Esophagus squamous epithelium (tissue), 4 donors: Measurements from ENCODE around the gene CDC23.
"Not testable (repeated sequence)": the region's sequence is repeated elsewhere in the genome, so short reads cannot be mapped to it uniquely, and the experiment has no call there.

Experiments used
- POLR2A ChIP-seq, 4 donors: fragments of 450-650 bp; IDR thresholded peaks; one replicate each; pipeline ENCODE4 v1.6.1; 2017; ENCODE audit warnings: antibody characterized with exemption in 4 of 4, mild to moderate bottlenecking in 4 of 4, moderate library complexity in 3 of 4
- TF ChIP-seq, protein P1 (sequence below), 6 experiments: fragments of 450-650 bp in 4 of 6; fragments of 200-600 bp in 2 of 6; sonication (generic) in 2 of 6; IDR thresholded peaks; one replicate each; pipeline ENCODE4 v1.5.1; 2016 to 2019; ENCODE audit warnings: antibody characterized with exemption in 6 of 6, mild to moderate bottlenecking in 4 of 6, moderate library complexity in 4 of 6

- TF ChIP-seq, protein P1, sequence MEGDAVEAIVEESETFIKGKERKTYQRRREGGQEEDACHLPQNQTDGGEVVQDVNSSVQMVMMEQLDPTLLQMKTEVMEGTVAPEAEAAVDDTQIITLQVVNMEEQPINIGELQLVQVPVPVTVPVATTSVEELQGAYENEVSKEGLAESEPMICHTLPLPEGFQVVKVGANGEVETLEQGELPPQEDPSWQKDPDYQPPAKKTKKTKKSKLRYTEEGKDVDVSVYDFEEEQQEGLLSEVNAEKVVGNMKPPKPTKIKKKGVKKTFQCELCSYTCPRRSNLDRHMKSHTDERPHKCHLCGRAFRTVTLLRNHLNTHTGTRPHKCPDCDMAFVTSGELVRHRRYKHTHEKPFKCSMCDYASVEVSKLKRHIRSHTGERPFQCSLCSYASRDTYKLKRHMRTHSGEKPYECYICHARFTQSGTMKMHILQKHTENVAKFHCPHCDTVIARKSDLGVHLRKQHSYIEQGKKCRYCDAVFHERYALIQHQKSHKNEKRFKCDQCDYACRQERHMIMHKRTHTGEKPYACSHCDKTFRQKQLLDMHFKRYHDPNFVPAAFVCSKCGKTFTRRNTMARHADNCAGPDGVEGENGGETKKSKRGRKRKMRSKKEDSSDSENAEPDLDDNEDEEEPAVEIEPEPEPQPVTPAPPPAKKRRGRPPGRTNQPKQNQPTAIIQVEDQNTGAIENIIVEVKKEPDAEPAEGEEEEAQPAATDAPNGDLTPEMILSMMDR (IDR thresholded peaks at IDR 0.05): not testable (repeated sequence)
- TF ChIP-seq POLR2A (IDR thresholded peaks at IDR 0.05): not testable (repeated sequence)
Observed at GRCh38 chr5:138155977-138156376, 57.1 kb downstream of the CDC23 start.
